ENCODE measurements around the gene ZEB2. TPM values are rescaled to one million over a fixed set of nuclear protein-coding genes. Genes with fewer than 3 reads are reported as not detected.

ZEB2 gene
- total and polyA plus RNA-seq, 2 of the 8 experiments (the other 6 are each of a cell fraction or from before 2014, with no cell fraction given) = 0.38 TPM; not detected in 1

- H4K8ac ChIP-seq (ENCODE audit: extremely low read depth, insufficient read depth, low read length) = no peak overlapping the region
- H3K23ac ChIP-seq (ENCODE audit: insufficient read length) = no peak overlapping the region
- no peak overlapping the region for H3K4me2 ChIP-seq (ENCODE audit: insufficient read depth in 1 of 2, low read depth in 2 of 2, low read length in 2 of 2)
- ChIA-PET CTCF (ENCODE audit: partially characterized antibody) (interaction anchor here (3.4 kb wide), 1 partner anchor 39 kb away, joined by 18 read pairs; no protein-coding TSS in a partner anchor), POLR2A (ENCODE audit: partially characterized antibody) (no interaction called here)
- no peaks in the 10 kb centered on the region for H3K79me2 ChIP-seq (ENCODE audit: control insufficient read depth in 1 of 2, insufficient read depth in 2 of 2, low read length in 2 of 2)
- H4K20me1 ChIP-seq (replicated peaks in 1 of 2; ENCODE audit: control insufficient read depth in 1 of 2, insufficient read depth in 2 of 2, low read length in 2 of 2) = no peaks in the 10 kb centered on the region
- H3K4me1 ChIP-seq (replicated peaks in 1 of 4; ENCODE audit: control insufficient read depth in 3 of 4, insufficient read depth in 4 of 4, low read length in 3 of 4) = no peaks in the 10 kb centered on the region
- no peaks in the 10 kb centered on the region for H3K36me3 ChIP-seq (ENCODE audit: control insufficient read depth in 2 of 4, insufficient read depth in 4 of 4, low read length in 3 of 4)
- H3K4ac ChIP-seq (replicated peaks; ENCODE audit: insufficient read length, low read depth, low read length) = no peak overlapping the region
- WGBS, 2 experiments (ENCODE audit: extremely low coverage in 1 of 2, insufficient coverage in 1 of 2, insufficient read length in 1 of 2, insufficient replicate concordance in 2 of 2, low coverage in 1 of 2, low lambda C conversion rate in 2 of 2, missing lambda C conversion rate in 1 of 2) = 92% methylated on average over 10 of the region's 10 CpGs; no CpG with 5 or more reads in 1 of the 2 experiments
- H2AK5ac ChIP-seq (ENCODE audit: low read depth, low read length) = no peak overlapping the region
- H3K9ac ChIP-seq (replicated peaks in 1 of 4; ENCODE audit: extremely low read depth in 1 of 4, low read depth in 3 of 4, low read length in 3 of 4) = no peak overlapping the region
- H4K5ac ChIP-seq (ENCODE audit: insufficient read length, low read depth, low read length) = no peak overlapping the region
- no peak overlapping the region for H4K91ac ChIP-seq (replicated peaks; ENCODE audit: insufficient read length, low read length)
- H3K4me3 ChIP-seq (ENCODE audit: extremely low read depth in 1 of 4, insufficient read depth in 2 of 4, low read depth in 3 of 4, low read length in 4 of 4) = no peak overlapping the region
- FAIRE-seq (no peak), DNase-seq (ENCODE audit: low read depth in 1 of 2, low spot score in 2 of 2) (no peak)
- H2BK15ac ChIP-seq (ENCODE audit: low read length) = no peak overlapping the region
- no peak overlapping the region for H3K56ac ChIP-seq (replicated peaks; ENCODE audit: insufficient read length, low read depth, low read length)
- H2BK5ac ChIP-seq (ENCODE audit: low read depth, low read length) = no peak overlapping the region
- H3K18ac ChIP-seq (ENCODE audit: extremely low read depth, low read length) = no peak overlapping the region
- no peak overlapping the region for H3K14ac ChIP-seq (ENCODE audit: insufficient read length)
- no peaks in the 10 kb centered on the region for H3K23me2 ChIP-seq (ENCODE audit: low read depth, low read length)
- no peak overlapping the region for H2BK120ac ChIP-seq (replicated peaks; ENCODE audit: low read depth, low read length)
- H3K79me1 ChIP-seq (ENCODE audit: low read depth, low read length) = no peaks in the 10 kb centered on the region
- no peak overlapping the region for H3K27ac ChIP-seq (ENCODE audit: low read depth, low read length)
- no peak overlapping the region for H2BK12ac ChIP-seq (ENCODE audit: low read depth, low read length)
- H3K27me3 ChIP-seq (replicated peaks in 1 of 4; ENCODE audit: control insufficient read depth in 3 of 4, extremely low read depth in 1 of 4, insufficient read depth in 3 of 4, low read length in 3 of 4) = no peaks in the 10 kb centered on the region
- no peaks in the 10 kb centered on the region for H3K9me3 ChIP-seq (ENCODE audit: insufficient read depth in 2 of 2, low read depth in 1 of 2, low read length in 1 of 2)
- no peak overlapping the region for H2BK20ac ChIP-seq (ENCODE audit: low read length)
- H2AFZ ChIP-seq (ENCODE audit: low read length) = no peak overlapping the region
- TF ChIP-seq CBX5 (IDR thresholded peaks at IDR 0.05; ENCODE audit: low read depth, low read length) (no peak), HDAC2 (IDR thresholded peaks at IDR 0.05; ENCODE audit: borderline replicate concordance in 1 of 2, low read depth in 2 of 2, low read length in 2 of 2) (no peak), RAD21 (IDR thresholded peaks at IDR 0.05 in 1 of 2, conservative IDR thresholded peaks at IDR 0.05 in 1 of 2; ENCODE audit: low read depth in 2 of 2, low read length in 2 of 2) (no peak), RNF2 (IDR thresholded peaks at IDR 0.05; ENCODE audit: borderline replicate concordance, low read depth, low read length, missing control alignments, poor library complexity, severe bottlenecking) (no peak), ZNF274 (IDR thresholded peaks at IDR 0.05; ENCODE audit: borderline replicate concordance, extremely low read depth, low read length) (no peak), EGR1 (IDR thresholded peaks at IDR 0.05; ENCODE audit: borderline replicate concordance, low read depth, low read length) (no peak), PHF8 (conservative IDR thresholded peaks at IDR 0.05; ENCODE audit: low read depth, low read length) (no peak), TAF1 (IDR thresholded peaks at IDR 0.05; ENCODE audit: low read depth, low read length) (no peak), CEBPB (IDR thresholded peaks at IDR 0.05; ENCODE audit: low read depth, low read length) (no peak), JUND (IDR thresholded peaks at IDR 0.05; ENCODE audit: low read length) (no peak), POLR2A (IDR thresholded peaks at IDR 0.05; ENCODE audit: control extremely low read depth in 1 of 2, low read depth in 2 of 2, low read length in 2 of 2) (no peak), CBX8 (IDR thresholded peaks at IDR 0.05; ENCODE audit: borderline replicate concordance, low read depth, low read length) (no peak), MAX (IDR thresholded peaks at IDR 0.05) (no peak), CREB1 (IDR thresholded peaks at IDR 0.05) (no peak)
Observed at GRCh38 chr2:144489315-144489916, 30.5 kb downstream of the ZEB2 start.
